ENCODE data around the gene DNAJC27. TPM values are rescaled to one million over a fixed set of nuclear protein-coding genes. Genes with fewer than 3 reads are reported as not detected.

The DNAJC27 gene
- total RNA-seq, 6 donors from 2014 or later, result 4.4 to 16.8 (median 7.7) TPM

- no peak for ATAC-seq (ENCODE audit: low FRiP score in 2 of 2)
- 51 to 62% methylated on average over 6 of the region's 6 CpGs for WGBS, 2 donors
- Histone ChIP-seq H3K27me3 (no peaks in the 10 kb centered on the region), H3K4me1 (peaks cover 11 to 13% (median 12%) of the 10 kb centered on the region in 4 donors), H3K27ac (no peak overlapping the region), H3K36me3 (no peaks in the 10 kb centered on the region), H3K9me3 (no peaks in the 10 kb centered on the region), H3K4me3 (no peak overlapping the region)
- DNase-seq, result no peak
- no peak for TF ChIP-seq EP300 (IDR thresholded peaks at IDR 0.05)
- TF ChIP-seq, protein P1, sequence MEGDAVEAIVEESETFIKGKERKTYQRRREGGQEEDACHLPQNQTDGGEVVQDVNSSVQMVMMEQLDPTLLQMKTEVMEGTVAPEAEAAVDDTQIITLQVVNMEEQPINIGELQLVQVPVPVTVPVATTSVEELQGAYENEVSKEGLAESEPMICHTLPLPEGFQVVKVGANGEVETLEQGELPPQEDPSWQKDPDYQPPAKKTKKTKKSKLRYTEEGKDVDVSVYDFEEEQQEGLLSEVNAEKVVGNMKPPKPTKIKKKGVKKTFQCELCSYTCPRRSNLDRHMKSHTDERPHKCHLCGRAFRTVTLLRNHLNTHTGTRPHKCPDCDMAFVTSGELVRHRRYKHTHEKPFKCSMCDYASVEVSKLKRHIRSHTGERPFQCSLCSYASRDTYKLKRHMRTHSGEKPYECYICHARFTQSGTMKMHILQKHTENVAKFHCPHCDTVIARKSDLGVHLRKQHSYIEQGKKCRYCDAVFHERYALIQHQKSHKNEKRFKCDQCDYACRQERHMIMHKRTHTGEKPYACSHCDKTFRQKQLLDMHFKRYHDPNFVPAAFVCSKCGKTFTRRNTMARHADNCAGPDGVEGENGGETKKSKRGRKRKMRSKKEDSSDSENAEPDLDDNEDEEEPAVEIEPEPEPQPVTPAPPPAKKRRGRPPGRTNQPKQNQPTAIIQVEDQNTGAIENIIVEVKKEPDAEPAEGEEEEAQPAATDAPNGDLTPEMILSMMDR (IDR thresholded peaks at IDR 0.05), result no peak
- no peak for TF ChIP-seq POLR2A (IDR thresholded peaks at IDR 0.05)
- no peak for TF ChIP-seq POLR2AphosphoS5 (IDR thresholded peaks at IDR 0.05)
Observed at GRCh38 chr2:24930768-24931167, 41.0 kb downstream of the DNAJC27 start.

DNA sequence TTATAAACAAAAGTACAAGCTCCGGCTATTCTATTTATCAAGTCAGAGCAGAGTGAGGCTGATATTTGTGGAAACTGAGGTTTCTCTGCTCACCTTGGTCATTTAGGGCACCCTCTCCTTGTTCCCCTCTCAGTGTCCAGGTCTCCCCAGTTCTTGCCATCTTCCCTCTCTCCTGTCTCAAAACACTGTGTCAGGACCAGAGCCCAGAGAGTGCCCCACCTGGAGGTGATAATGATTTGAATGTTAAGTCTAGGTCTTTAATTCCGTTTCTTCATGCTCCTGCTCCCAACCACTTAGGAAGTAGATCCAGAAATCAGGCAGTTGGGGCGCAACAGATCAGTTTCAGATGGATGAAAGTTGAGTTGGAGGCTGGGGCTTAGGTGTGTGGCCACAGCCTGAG, 42.5 kb downstream of the DNAJC27 start:
- DNase-seq (no peak), ATAC-seq (ENCODE audit: low FRiP score in 2 of 2) (no peak)
- H3K4me3 ChIP-seq, result no peak overlapping the region
- TF ChIP-seq EP300 (IDR thresholded peaks at IDR 0.05), result no peak
- no peak for TF ChIP-seq POLR2A (IDR thresholded peaks at IDR 0.05)
- TF ChIP-seq, protein P1 (IDR thresholded peaks at IDR 0.05), result no peak
- TF ChIP-seq POLR2AphosphoS5 (IDR thresholded peaks at IDR 0.05), result no peak
- H3K36me3 ChIP-seq, result no peaks in the 10 kb centered on the region
- no peak overlapping the region for H3K27ac ChIP-seq
- WGBS, 2 donors, result 94 to 98% methylated on average over 3 of the region's 3 CpGs
- no peaks in the 10 kb centered on the region for H3K9me3 ChIP-seq
- peaks cover 11 to 13% (median 12%) of the 10 kb centered on the region in 4 donors for H3K4me1 ChIP-seq
- no peaks in the 10 kb centered on the region for H3K27me3 ChIP-seq

DNA sequence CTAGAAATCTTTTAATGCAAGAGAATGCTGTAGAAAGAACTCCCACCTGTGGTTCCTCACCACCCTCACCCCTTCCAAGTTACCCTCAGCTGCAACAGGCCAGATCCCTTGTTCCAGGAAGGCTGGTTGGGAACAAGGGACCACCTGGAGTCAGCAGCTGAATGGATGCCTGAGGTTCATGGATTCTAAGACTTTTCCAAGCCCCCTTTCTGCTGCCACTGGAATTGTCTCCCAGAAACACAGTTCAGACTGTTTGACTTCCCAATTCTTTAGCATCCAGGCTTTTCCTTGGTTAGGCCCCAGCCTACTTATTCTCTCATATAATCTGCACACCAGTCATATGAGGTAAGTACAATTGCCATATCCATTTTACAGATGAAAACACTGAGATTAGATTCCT, 43.7 kb downstream of the DNAJC27 start:
- DNase-seq (no peak), ATAC-seq (ENCODE audit: low FRiP score in 2 of 2) (no peak)
- Histone ChIP-seq H3K27ac (no peak overlapping the region), H3K9me3 (no peaks in the 10 kb centered on the region), H3K4me3 (no peak overlapping the region), H3K36me3 (no peaks in the 10 kb centered on the region), H3K27me3 (no peaks in the 10 kb centered on the region), H3K4me1 (peaks cover 11 to 13% (median 12%) of the 10 kb centered on the region in 4 donors)
- TF ChIP-seq POLR2AphosphoS5 (IDR thresholded peaks at IDR 0.05) (no peak), POLR2A (IDR thresholded peaks at IDR 0.05) (no peak), EP300 (IDR thresholded peaks at IDR 0.05) (no peak)
- TF ChIP-seq, protein P1 (IDR thresholded peaks at IDR 0.05), result no peak

- DNase-seq, result peak; percentile 54 to 85
- H3K9me3 ChIP-seq, result no peaks in the 10 kb centered on the region
- peak overlapping the region in 3 of 4 donors; percentile 24 to 43 (median 39) for H3K4me3 ChIP-seq
- ATAC-seq (ENCODE audit: low FRiP score in 2 of 2), result peak; percentile 63 to 91
- TF ChIP-seq POLR2AphosphoS5 (IDR thresholded peaks at IDR 0.05) (no peak), POLR2A (IDR thresholded peaks at IDR 0.05) (no peak), EP300 (IDR thresholded peaks at IDR 0.05) (no peak)
- TF ChIP-seq, protein P1 (IDR thresholded peaks at IDR 0.05), result no peak
- H3K36me3 ChIP-seq, result no peaks in the 10 kb centered on the region
- H3K27me3 ChIP-seq, result no peaks in the 10 kb centered on the region
- peaks cover 11 to 13% (median 12%) of the 10 kb centered on the region in 4 donors for H3K4me1 ChIP-seq
- 21% methylated on average over 10 to 31 of the region's 33 CpGs for WGBS, 2 donors
- peak overlapping the region in 3 of 4 donors; percentile 27 to 57 (median 46) for H3K27ac ChIP-seq
Observed at GRCh38 chr2:24926602-24927252, 45.0 kb downstream of the DNAJC27 start.

DNA sequence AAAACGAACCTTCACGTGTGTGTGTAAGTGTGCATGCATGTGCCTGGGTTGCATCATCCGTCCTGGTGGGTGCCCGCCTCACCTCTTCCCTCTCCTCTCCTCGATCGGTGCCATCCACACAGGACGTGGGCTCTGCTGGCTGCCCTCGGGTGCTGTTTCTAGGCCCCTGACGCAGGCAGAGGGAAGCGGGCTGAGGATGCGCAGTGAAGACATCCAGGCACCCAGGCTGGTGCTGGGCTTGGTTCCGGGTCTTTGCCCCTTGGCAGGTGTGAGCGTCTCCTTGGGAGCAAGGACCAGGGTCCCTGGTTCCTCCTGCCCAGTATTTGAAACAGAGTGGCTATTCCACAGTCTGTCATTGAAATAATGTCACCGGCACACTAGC, 45.5 kb downstream of the DNAJC27 start:
- H3K36me3 ChIP-seq, result no peaks in the 10 kb centered on the region
- DNase-seq (no peak), ATAC-seq (ENCODE audit: low FRiP score in 2 of 2) (no peak)
- TF ChIP-seq, protein P1 (IDR thresholded peaks at IDR 0.05), result no peak
- no peak for TF ChIP-seq POLR2A (IDR thresholded peaks at IDR 0.05)
- no peak for TF ChIP-seq POLR2AphosphoS5 (IDR thresholded peaks at IDR 0.05)
- TF ChIP-seq EP300 (IDR thresholded peaks at IDR 0.05), result no peak
- peak overlapping the region in 3 of 4 donors; percentile 24 to 43 (median 39) for H3K4me3 ChIP-seq
- H3K27ac ChIP-seq, result peak overlapping the region in 3 of 4 donors; percentile 27 to 57 (median 46)
- H3K27me3 ChIP-seq, result no peaks in the 10 kb centered on the region
- peaks cover 11 to 13% (median 12%) of the 10 kb centered on the region in 4 donors for H3K4me1 ChIP-seq
- 70 to 79% methylated on average over 7 to 14 of the region's 14 CpGs for WGBS, 2 donors
- no peaks in the 10 kb centered on the region for H3K9me3 ChIP-seq

Measured in upper lobe of left lung (tissue), 6 donors.